GM12878 (cell line): Measurements from ENCODE around the gene SSBP2.

Experiments used
- ATF7 ChIP-seq: fragments of 450-650 bp; IDR thresholded peaks from 2 replicates; pipeline ENCODE4 v1.6.1; 2016; ENCODE audit warnings: low read depth, mild to moderate bottlenecking
- CREM ChIP-seq: IDR thresholded peaks from 2 replicates; pipeline ENCODE4 v1.6.1; 2014; ENCODE audit warnings: antibody characterized with exemption, low read depth
- KAT2A ChIP-seq: conservative IDR thresholded peaks from 2 replicates; pipeline ENCODE4 v1.6.1; 2011; ENCODE audit warnings: low read depth, low read length; ENCODE audit not compliant: control insufficient read depth
- MYB ChIP-seq: fragments of 150-350 bp; IDR thresholded peaks from 2 replicates; pipeline ENCODE4 v1.6.1; 2014; ENCODE audit warnings: mild to moderate bottlenecking, low read depth, low read length, borderline replicate concordance
- MYC ChIP-seq: IDR thresholded peaks from 2 replicates; pipeline ENCODE4 v1.6.1; 2011; ENCODE audit warnings: mild to moderate bottlenecking, low read length, moderate library complexity, inconsistent platforms; ENCODE audit not compliant: insufficient read depth, insufficient replicate concordance, insufficient read length, severe bottlenecking
- TCF7 ChIP-seq: IDR thresholded peaks from 2 replicates; pipeline ENCODE4 v1.6.1; 2014; ENCODE audit warnings: antibody characterized with exemption, borderline replicate concordance

DNA sequence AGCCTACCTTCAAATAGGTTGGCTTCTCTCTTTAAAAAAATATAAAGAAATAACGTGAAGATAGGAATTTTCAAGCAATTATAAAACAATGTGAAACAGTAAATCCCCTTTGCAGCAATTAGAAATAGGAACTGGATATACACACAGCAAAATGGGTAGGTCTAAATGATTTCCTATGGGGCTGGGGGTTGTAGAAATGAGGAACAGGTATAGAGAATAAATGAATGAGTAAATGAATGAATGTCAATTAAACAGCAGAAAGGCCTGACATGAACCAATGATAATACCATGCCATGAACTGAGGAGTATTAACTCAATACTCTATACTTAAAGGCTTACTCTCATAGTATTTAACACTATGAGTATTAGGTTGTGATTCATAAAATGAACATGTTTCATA lies 21.6 kb downstream of the SSBP2 start:
- TF ChIP-seq MYC: no peak
- no peak for TF ChIP-seq CREM
- no peak for TF ChIP-seq TCF7
- no peak for TF ChIP-seq MYB
- no peak for TF ChIP-seq ATF7
- TF ChIP-seq KAT2A: no peak
